ENCODE measurements around the gene KIR2DL1. TPM values are rescaled to one million over a fixed set of nuclear protein-coding genes. Genes with fewer than 3 reads are reported as not detected.

KIR2DL1 gene
- total and polyA plus RNA-seq, 9 of the 15 experiments (the other 6 are each of a cell fraction or from before 2014, with no cell fraction given): not detected

GRCh38 chr19:54804571-54804970 lies 35.0 kb downstream of the KIR2DL1 start:
- POLR2A ChIA-PET: no interaction called here
- H3K27ac ChIP-seq (ENCODE audit: extremely low read depth, low read depth, low read length): no peak overlapping the region
- no peaks in the 10 kb centered on the region for H3K4me1 ChIP-seq (replicated peaks in 1 of 2; ENCODE audit: control insufficient read depth in 2 of 2, insufficient read depth in 2 of 2, low read length in 2 of 2)
- DNase-seq (ENCODE audit: extremely low read depth in 1 of 4, low spot score in 3 of 4) (no peak), ATAC-seq (no peak), FAIRE-seq (no peak)
- no peak overlapping the region for H3K4me2 ChIP-seq (ENCODE audit: insufficient read depth, low read length)
- no peak overlapping the region for H3K9ac ChIP-seq (ENCODE audit: insufficient read depth in 1 of 2, low read depth in 2 of 2, low read length in 2 of 2)
- H3K36me3 ChIP-seq (ENCODE audit: control insufficient read depth, insufficient read depth, low read length): no peaks in the 10 kb centered on the region
- H3K27me3 ChIP-seq (ENCODE audit: control insufficient read depth in 2 of 2, insufficient read depth in 2 of 2, low read length in 2 of 2): peaks cover 5 to 53% of the 10 kb centered on the region in 2 experiments; a peak in 4 of 5 replicates
- H2AFZ ChIP-seq (ENCODE audit: low read depth, low read length): no peak overlapping the region
- in situ Hi-C loops (cut with MboI) (no loop called here), intact Hi-C loops (cut with micrococcal nuclease) (no loop called here)
- no peak overlapping the region for H3K4me3 ChIP-seq
- no peaks in the 10 kb centered on the region for H3K9me1 ChIP-seq (ENCODE audit: control insufficient read depth, insufficient read depth, low read length)
- 0 out of 2 replicates have a peak, but pooled peaks cover 2% of the 10 kb centered on the region for H4K20me1 ChIP-seq (replicated peaks; ENCODE audit: control insufficient read depth, insufficient read depth, low read length)
- BruUV-seq (replicated peaks): no TSS peak
- H3K79me2 ChIP-seq (ENCODE audit: control insufficient read depth, insufficient read depth, low read length): no peaks in the 10 kb centered on the region
- H3K9me3 ChIP-seq (replicated peaks; ENCODE audit: control insufficient read depth, insufficient read depth, low read depth, low read length): no peaks in the 10 kb centered on the region
- CTCF ChIA-PET (ENCODE audit: low intra/inter-chr PET ratio): no interaction called here
- WGBS (ENCODE audit: insufficient coverage, low coverage, missing lambda C conversion rate): 5% methylated on average over 10 of the region's 10 CpGs
- TF ChIP-seq ZNF431 (CRISPR knock-in tag; IDR thresholded peaks at IDR 0.05): no peak
- TF ChIP-seq HDAC6 (IDR thresholded peaks at IDR 0.05; ENCODE audit: low read depth, low read length): no peak
- TF ChIP-seq TAF15 (IDR thresholded peaks at IDR 0.05; ENCODE audit: low read depth, low read length): no peak
- TF ChIP-seq DDX20 (tag; IDR thresholded peaks at IDR 0.05; ENCODE audit: low read depth): no peak
- no peak for TF ChIP-seq POLR2H (tag; IDR thresholded peaks at IDR 0.05; ENCODE audit: low read depth)
- no peak for TF ChIP-seq ZFP36 (IDR thresholded peaks at IDR 0.05; ENCODE audit: low read depth, low read length, partially characterized antibody)
- TF ChIP-seq ZNF668 (CRISPR knock-in tag; IDR thresholded peaks at IDR 0.05): no peak
- no peak for TF ChIP-seq TBL1XR1 (IDR thresholded peaks at IDR 0.05; ENCODE audit: low read length in 2 of 2)
- no peak for TF ChIP-seq MIER1 (IDR thresholded peaks at IDR 0.05; ENCODE audit: low read depth)
- no peak for TF ChIP-seq COPS2 (conservative IDR thresholded peaks at IDR 0.05)
- no peak for TF ChIP-seq GTF2B (IDR thresholded peaks at IDR 0.05; ENCODE audit: extremely low read depth, insufficient read length)
- TF ChIP-seq HNRNPK (IDR thresholded peaks at IDR 0.05; ENCODE audit: low read depth, low read length, poor library complexity, severe bottlenecking): no peak
- TF ChIP-seq MCM5 (IDR thresholded peaks at IDR 0.05; ENCODE audit: low read depth): no peak
- TF ChIP-seq ZNF551 (CRISPR knock-in tag; IDR thresholded peaks at IDR 0.05): no peak
- TF ChIP-seq ERF (CRISPR knock-in tag; IDR thresholded peaks at IDR 0.05): no peak
- TF ChIP-seq ZBTB17 (CRISPR knock-in tag; IDR thresholded peaks at IDR 0.05): no peak
- TF ChIP-seq HNRNPUL1 (IDR thresholded peaks at IDR 0.05; ENCODE audit: low read length): no peak
- no peak for TF ChIP-seq ZNF253 (CRISPR knock-in tag; conservative IDR thresholded peaks at IDR 0.05)

Data from K562 (cell line).